CD14-positive monocyte (primary cell): ENCODE measurements around the gene WDFY4. TPM values are rescaled to one million over a fixed set of nuclear protein-coding genes. Genes with fewer than 3 reads are reported as not detected.

Experiments used
- DNase-seq, 3 donors: peaks; one replicate each; pipeline ENCODE4 v3.0.0-alpha.2; 2011 to 2022
- H2AFZ ChIP-seq: 2 replicates; pipeline ENCODE4 v1.6.0; 2012; ENCODE audit warnings: mild to moderate bottlenecking, low read depth, low read length, inconsistent platforms; ENCODE audit not compliant: insufficient read depth, poor library complexity, severe bottlenecking
- H3K27ac ChIP-seq, 2 donors: 1 replicate in 1 of 2; 2 replicates in 1 of 2; pipeline ENCODE4 v1.5.1; 2012 to 2013; ENCODE audit warnings: low read length in 2 of 2, control low read depth in 1 of 2, inconsistent platforms in 1 of 2, low read depth in 1 of 2, mild to moderate bottlenecking in 1 of 2
- H3K27me3 ChIP-seq, 2 donors: one replicate each; pipeline versions ENCODE4 v1.6.0 to v1.6.1; 2011 to 2013; ENCODE audit warnings: low read length in 2 of 2; ENCODE audit not compliant: control insufficient read depth in 2 of 2, insufficient read depth in 2 of 2
- H3K36me3 ChIP-seq, 2 donors: replicated peaks in 1 of 2; 1 replicate in 1 of 2; 2 replicates in 1 of 2; pipeline versions ENCODE4 v1.5.1 to v1.6.1; 2012 to 2013; ENCODE audit warnings: low read length in 2 of 2, control low read depth in 1 of 2, inconsistent platforms in 1 of 2, mild to moderate bottlenecking in 1 of 2; ENCODE audit not compliant: insufficient read depth in 2 of 2, control insufficient read depth in 1 of 2
- H3K4me1 ChIP-seq, 2 donors: 1 replicate in 1 of 2; 2 replicates in 1 of 2; pipeline versions ENCODE4 v1.5.1 to v1.6.1; 2012 to 2013; ENCODE audit warnings: low read length in 2 of 2, control low read depth in 1 of 2, inconsistent platforms in 1 of 2, mild to moderate bottlenecking in 1 of 2, moderate library complexity in 1 of 2; ENCODE audit not compliant: insufficient read depth in 2 of 2, control insufficient read depth in 1 of 2
- H3K4me2 ChIP-seq: replicated peaks from 2 replicates; pipeline ENCODE3; 2012; ENCODE audit warnings: low read length, moderate library complexity, mild to moderate bottlenecking; ENCODE audit not compliant: poor library complexity, severe bottlenecking; ENCODE audit errors: extremely low read depth
- H3K4me3 ChIP-seq, 3 experiments: fragments of 200-600 bp in 1 of 3; sonication (generic) in 1 of 3; replicated peaks in 1 of 3; 1 replicate in 2 of 3; 2 replicates in 1 of 3; pipeline ENCODE4 v1.5.1; 2011 to 2013; ENCODE audit warnings: low read length in 3 of 3, mild to moderate bottlenecking in 3 of 3, control low read depth in 2 of 3, low read depth in 2 of 3, inconsistent platforms in 1 of 3, moderate library complexity in 1 of 3
- H3K79me2 ChIP-seq: 2 replicates; pipeline ENCODE4 v1.6.0; 2012; ENCODE audit warnings: mild to moderate bottlenecking, control low read depth, inconsistent platforms, low read length, moderate library complexity; ENCODE audit not compliant: insufficient read depth
- H3K9ac ChIP-seq: 2 replicates; pipeline ENCODE4 v1.6.0; 2017; ENCODE audit warnings: low read length, mild to moderate bottlenecking; ENCODE audit not compliant: insufficient read depth, poor library complexity, severe bottlenecking
- H3K9me3 ChIP-seq, 2 donors: replicated peaks in 1 of 2; 1 replicate in 1 of 2; 2 replicates in 1 of 2; pipeline versions ENCODE4 v1.5.1 to v1.6.1; 2012 to 2013; ENCODE audit warnings: low read length in 2 of 2, control low read depth in 1 of 2; ENCODE audit not compliant: control insufficient read depth in 1 of 2, insufficient read depth in 1 of 2
- H4K20me1 ChIP-seq: 2 replicates; pipeline ENCODE4 v1.6.0; 2012; ENCODE audit warnings: mild to moderate bottlenecking, low read length, control low read depth, moderate library complexity; ENCODE audit not compliant: insufficient read depth
- H3K27ac Mint-ChIP-seq, 7 donors: one replicate each; pipeline ENCODE4 v1.8.0; 2020; ENCODE audit warnings: mild to moderate bottlenecking in 7 of 7, mixed read lengths in 7 of 7, moderate library complexity in 6 of 7, inconsistent platforms in 2 of 7
- H3K27me3 Mint-ChIP-seq, 3 donors: one replicate each; pipeline ENCODE4 v1.8.0; 2021 to 2022; ENCODE audit warnings: low read depth in 3 of 3, mild to moderate bottlenecking in 3 of 3, mixed read lengths in 3 of 3, moderate library complexity in 3 of 3, inconsistent platforms in 1 of 3
- H3K36me3 Mint-ChIP-seq, 2 donors: one replicate each; pipeline ENCODE4 v1.8.0; 2020; ENCODE audit warnings: mixed read lengths in 2 of 2, inconsistent platforms in 1 of 2, mild to moderate bottlenecking in 1 of 2
- H3K4me1 Mint-ChIP-seq: one replicate; pipeline ENCODE4 v1.8.0; 2020; ENCODE audit warnings: mild to moderate bottlenecking, mixed read lengths
- H3K4me3 Mint-ChIP-seq, 2 donors: one replicate each; pipeline ENCODE4 v1.8.0; 2020; ENCODE audit warnings: mild to moderate bottlenecking in 2 of 2, mixed read lengths in 2 of 2, moderate library complexity in 1 of 2
- H3K9me3 Mint-ChIP-seq, 7 donors: one replicate each; pipeline ENCODE4 v1.8.0; 2020 to 2022; ENCODE audit warnings: mixed read lengths in 7 of 7, mild to moderate bottlenecking in 6 of 7, moderate library complexity in 6 of 7, inconsistent platforms in 2 of 7
- WGBS: methylation state at CpG from one replicate; pipeline ENCODE4 v1.1.5; 2013; ENCODE audit warnings: missing lambda C conversion rate; ENCODE audit not compliant: insufficient coverage; 5-methylcytosine and 5-hydroxymethylcytosine counted together
- intact Hi-C, 2 donors: fragments of 100-400 bp; cut with micrococcal nuclease; formaldehyde crosslinking; loops; one replicate each; pipeline versions ENCODE4 v1.15.0 to v1.15.1; 2023
- polyA plus RNA-seq, 3 donors: library from polyadenylated mRNA; depleted of rRNA in 1 of 3; unstranded in 2 of 3; stranded (reverse) in 1 of 3; fragments of 300-500 nt in 2 of 3; fragments of >200 nt in 1 of 3; fragmentation: Illumina TruSeq in 2 of 3; gene quantifications; 1 replicate in 2 of 3; 2 replicates in 1 of 3; pipeline ENCODE4 v1.2.3, GENCODE V29; 2012 to 2021
- TF ChIP-seq, protein P1 (sequence below): fragments of 200-600 bp; IDR thresholded peaks from one replicate; pipeline ENCODE4 v1.8.0; 2022; ENCODE audit warnings: antibody characterized with exemption, mild to moderate bottlenecking

Gene WDFY4
- polyA plus RNA-seq, 3 donors: 7.5 to 36.1 (median 9.8) TPM

DNA sequence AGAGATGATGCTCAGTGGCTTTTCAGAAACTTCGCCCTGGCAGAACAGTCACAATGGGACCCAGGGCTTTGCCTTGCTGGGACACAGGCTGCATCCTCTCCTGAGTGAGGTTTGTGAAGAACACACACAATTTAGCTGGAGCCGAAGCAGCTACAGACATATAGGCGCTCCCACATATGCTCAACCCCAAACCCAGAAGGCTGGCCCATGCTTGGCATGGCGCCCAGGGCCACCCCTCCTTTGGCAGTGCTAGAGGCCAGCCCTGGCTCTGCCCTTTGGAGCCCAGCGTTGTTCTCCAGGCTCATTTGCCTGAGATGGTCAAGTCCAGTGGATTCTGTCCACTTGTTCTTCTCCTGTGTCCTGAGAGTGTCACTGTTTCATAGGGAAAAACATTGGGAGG, 94.4 kb downstream of the WDFY4 start:
- no peaks in the 10 kb centered on the region for H3K4me1 Mint-ChIP-seq
- Histone ChIP-seq H3K4me1 (no peaks in the 10 kb centered on the region), H3K9ac (no peak overlapping the region), H3K27me3 (no peaks in the 10 kb centered on the region), H3K4me3 (no peak overlapping the region), H2AFZ (no peak overlapping the region), H3K79me2 (no peaks in the 10 kb centered on the region), H3K4me2 (no peak overlapping the region), H3K36me3 (peaks cover 76 to 98% of the 10 kb centered on the region in 2 donors), H3K27ac (peak overlapping the region in 1 of 2 donors; percentile 11), H3K9me3 (no peaks in the 10 kb centered on the region), H4K20me1 (no peaks in the 10 kb centered on the region)
- peaks cover 79 to 86% of the 10 kb centered on the region in 2 donors for H3K36me3 Mint-ChIP-seq
- no peak overlapping the region for H3K4me3 Mint-ChIP-seq
- H3K27me3 Mint-ChIP-seq: peaks cover 0 to 4% (median 0%) of the 10 kb centered on the region in 3 donors
- 100% methylated on average over 3 of the region's 5 CpGs for WGBS
- intact Hi-C loops: no loop called here
- no peaks in the 10 kb centered on the region for H3K9me3 Mint-ChIP-seq
- H3K27ac Mint-ChIP-seq: peak overlapping the region in 2 of 7 donors; percentile 30 to 52
- DNase-seq: no peak
- TF ChIP-seq, protein P1, sequence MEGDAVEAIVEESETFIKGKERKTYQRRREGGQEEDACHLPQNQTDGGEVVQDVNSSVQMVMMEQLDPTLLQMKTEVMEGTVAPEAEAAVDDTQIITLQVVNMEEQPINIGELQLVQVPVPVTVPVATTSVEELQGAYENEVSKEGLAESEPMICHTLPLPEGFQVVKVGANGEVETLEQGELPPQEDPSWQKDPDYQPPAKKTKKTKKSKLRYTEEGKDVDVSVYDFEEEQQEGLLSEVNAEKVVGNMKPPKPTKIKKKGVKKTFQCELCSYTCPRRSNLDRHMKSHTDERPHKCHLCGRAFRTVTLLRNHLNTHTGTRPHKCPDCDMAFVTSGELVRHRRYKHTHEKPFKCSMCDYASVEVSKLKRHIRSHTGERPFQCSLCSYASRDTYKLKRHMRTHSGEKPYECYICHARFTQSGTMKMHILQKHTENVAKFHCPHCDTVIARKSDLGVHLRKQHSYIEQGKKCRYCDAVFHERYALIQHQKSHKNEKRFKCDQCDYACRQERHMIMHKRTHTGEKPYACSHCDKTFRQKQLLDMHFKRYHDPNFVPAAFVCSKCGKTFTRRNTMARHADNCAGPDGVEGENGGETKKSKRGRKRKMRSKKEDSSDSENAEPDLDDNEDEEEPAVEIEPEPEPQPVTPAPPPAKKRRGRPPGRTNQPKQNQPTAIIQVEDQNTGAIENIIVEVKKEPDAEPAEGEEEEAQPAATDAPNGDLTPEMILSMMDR: no peak

- 97% methylated on average over 5 of the region's 6 CpGs for WGBS
- Mint-ChIP-seq H3K36me3 (peaks cover 73 to 81% of the 10 kb centered on the region in 2 donors), H3K27me3 (peaks cover 0 to 4% (median 0%) of the 10 kb centered on the region in 3 donors), H3K4me1 (no peaks in the 10 kb centered on the region), H3K9me3 (no peaks in the 10 kb centered on the region), H3K4me3 (no peak overlapping the region), H3K27ac (peak overlapping the region in 3 of 7 donors; percentile 25 to 62 (median 30))
- TF ChIP-seq, protein P1: no peak
- H3K27me3 ChIP-seq: no peaks in the 10 kb centered on the region
- intact Hi-C loops: no loop called here
- peaks cover 72 to 94% of the 10 kb centered on the region in 2 donors for H3K36me3 ChIP-seq
- H4K20me1 ChIP-seq: no peaks in the 10 kb centered on the region
- H2AFZ ChIP-seq: no peak overlapping the region
- DNase-seq: no peak
- no peaks in the 10 kb centered on the region for H3K79me2 ChIP-seq
- no peaks in the 10 kb centered on the region for H3K9me3 ChIP-seq
- H3K4me3 ChIP-seq: no peak overlapping the region
- H3K27ac ChIP-seq: no peak overlapping the region
- H3K9ac ChIP-seq: no peak overlapping the region
- no peaks in the 10 kb centered on the region for H3K4me1 ChIP-seq
- H3K4me2 ChIP-seq: no peak overlapping the region
These were observed 95.0 kb downstream of the WDFY4 start for GRCh38 chr10:48779546-48780152.
